HCT116 (cell line): ENCODE results near the gene CCBE1. TPM values are rescaled to one million over a fixed set of nuclear protein-coding genes. Genes with fewer than 3 reads are reported as not detected.
"Not testable (repeated sequence)": the region's sequence is repeated elsewhere in the genome, so short reads cannot be mapped to it uniquely, and the experiment has no call there.

Experiments
- ATAC-seq: fragments of 200-7000 bp; cut with Tn5 transposase; 2 replicates; pipeline ENCODE4 v1.9.1; 2020; ENCODE audit warnings: mild to moderate bottlenecking, moderate library complexity
- BruUV-seq: library from RNA; stranded (reverse); fragments of 400-500 nt; replicated peaks from 2 replicates; lab custom pipeline; 2021; lab: Mats Ljungman, UMichigan
- CTCF ChIA-PET: fragments of 300-600 bp; sonication (Branson Sonifier 250); formaldehyde crosslinking; loops from one replicate; lab custom pipeline; 2021; ENCODE audit warnings: antibody characterized with exemption; lab: Charles Lee
- POLR2A ChIA-PET: fragments of 300-600, 350-600 bp; sonication (Branson Sonifier 250); formaldehyde crosslinking; loops from one replicate; lab custom pipeline; 2021; ENCODE audit warnings: antibody characterized with exemption; lab: Charles Lee
- RAD21 ChIA-PET, 2 experiments: fragments of 300-600 bp; sonication (Branson Sonifier 250); formaldehyde crosslinking; loops; one replicate each; lab custom pipeline; 2023; ENCODE audit warnings: low total read pairs in 2 of 2; ENCODE audit not compliant: uncharacterized antibody in 2 of 2, unreplicated experiment in 2 of 2, low non-redundant PET in 1 of 2; lab: Charles Lee
- DNase-seq: peaks from one replicate; pipeline ENCODE4 v3.0.0-alpha.2; 2010; ENCODE audit warnings: low read depth, low spot score
- H2AFZ ChIP-seq: fragments of 200-600 bp; shearing (Covaris generic), sonication (generic); 2 replicates; pipeline ENCODE4 v1.6.1; 2017; ENCODE audit warnings: low read depth, mixed run types, mixed read lengths, antibody characterized with exemption, low read length; ENCODE audit not compliant: poor library complexity, severe bottlenecking
- H3K27ac ChIP-seq: 2 replicates; pipeline ENCODE4 v1.5.1; 2012; ENCODE audit warnings: low read depth, low read length
- H3K27me3 ChIP-seq: fragments of 200-600 bp; sonication (generic); 2 replicates; pipeline ENCODE4 v1.6.1; 2016; ENCODE audit warnings: mixed run types, low read length, mixed read lengths; ENCODE audit not compliant: insufficient read depth
- H3K36me3 ChIP-seq, 2 experiments: fragments of 200-500 bp in 1 of 2; fragments of 200-600 bp in 1 of 2; sonication (Bioruptor generic) in 1 of 2; sonication (generic) in 1 of 2; 2 replicates each; pipeline versions ENCODE4 v1.5.1 to v1.6.1; 2014 to 2016; ENCODE audit warnings: low read length in 2 of 2, inconsistent platforms in 1 of 2, mixed read lengths in 1 of 2, mixed run types in 1 of 2; ENCODE audit not compliant: insufficient read depth in 2 of 2, control insufficient read depth in 1 of 2
- H3K4me1 ChIP-seq, 2 experiments: fragments of 200-600 bp in 1 of 2; sonication (generic) in 1 of 2; 2 replicates each; pipeline versions ENCODE4 v1.5.1 to v1.6.1; 2012 to 2017; ENCODE audit warnings: low read length in 2 of 2, inconsistent platforms in 1 of 2, mild to moderate bottlenecking in 1 of 2, mixed read lengths in 1 of 2, mixed run types in 1 of 2, moderate library complexity in 1 of 2; ENCODE audit not compliant: insufficient read depth in 2 of 2, control insufficient read depth in 1 of 2
- H3K4me2 ChIP-seq: fragments of 200-600 bp; sonication (generic); 2 replicates; pipeline ENCODE4 v1.6.1; 2017; ENCODE audit warnings: mixed run types, low read length, mixed read lengths
- H3K4me3 ChIP-seq, 2 experiments: fragments of 200-600 bp in 1 of 2; sonication (generic) in 1 of 2; replicated peaks in 1 of 2; 2 replicates each; pipeline ENCODE4 v1.5.1; 2011 to 2016; ENCODE audit warnings: low read length in 2 of 2, control low read depth in 1 of 2, low read depth in 1 of 2, mild to moderate bottlenecking in 1 of 2, mixed read lengths in 1 of 2, mixed run types in 1 of 2
- H3K79me2 ChIP-seq: fragments of 200-600 bp; sonication (generic); 2 replicates; pipeline ENCODE4 v1.6.1; 2017; ENCODE audit warnings: mild to moderate bottlenecking, mixed run types, low read length, moderate library complexity, mixed read lengths; ENCODE audit not compliant: insufficient read depth
- H3K9ac ChIP-seq: fragments of 200-600 bp; sonication (generic); 2 replicates; pipeline ENCODE4 v1.6.1; 2016; ENCODE audit warnings: low read length, mixed read lengths
- H3K9me2 ChIP-seq: fragments of 200-600 bp; sonication (generic), shearing (Covaris generic); 2 replicates; pipeline ENCODE4 v1.6.1; 2017; ENCODE audit warnings: mixed run types, mild to moderate bottlenecking, moderate library complexity; ENCODE audit not compliant: insufficient read depth
- H3K9me3 ChIP-seq, 2 experiments: fragments of 200-500 bp in 1 of 2; fragments of 200-600 bp in 1 of 2; sonication (Bioruptor generic) in 1 of 2; sonication (generic) in 1 of 2; 2 replicates each; pipeline ENCODE4 v1.6.1; 2014 to 2017; ENCODE audit warnings: low read length in 2 of 2, mixed read lengths in 2 of 2, inconsistent platforms in 1 of 2, low read depth in 1 of 2, mild to moderate bottlenecking in 1 of 2, mixed run types in 1 of 2, moderate library complexity in 1 of 2; ENCODE audit not compliant: control insufficient read depth in 1 of 2, insufficient read depth in 1 of 2
- H4K20me1 ChIP-seq: fragments of 200-600 bp; sonication (generic), shearing (Covaris generic); 2 replicates; pipeline ENCODE4 v1.6.1; 2017; ENCODE audit warnings: mixed run types, mild to moderate bottlenecking, moderate library complexity; ENCODE audit not compliant: insufficient read depth
- CBX3 ChIP-seq: IDR thresholded peaks from 2 replicates; pipeline ENCODE4 v1.6.1; 2012; ENCODE audit warnings: low read depth
- CEBPB ChIP-seq: IDR thresholded peaks from 2 replicates; pipeline ENCODE4 v1.6.1; 2012; ENCODE audit warnings: low read depth
- EGR1 ChIP-seq: IDR thresholded peaks from 2 replicates; pipeline ENCODE4 v1.6.1; 2012; ENCODE audit warnings: low read depth
- ELF1 ChIP-seq: IDR thresholded peaks from 2 replicates; pipeline ENCODE4 v1.6.1; 2012; ENCODE audit warnings: low read depth, borderline replicate concordance
- EZH2 ChIP-seq: fragments of 200-600 bp; sonication (generic); IDR thresholded peaks from 2 replicates; pipeline ENCODE4 v1.6.1; 2017; ENCODE audit warnings: antibody characterized with exemption, mixed run types
- JUND ChIP-seq: IDR thresholded peaks from 2 replicates; pipeline ENCODE4 v1.6.1; 2012
- POLR2A ChIP-seq: IDR thresholded peaks from 2 replicates; pipeline ENCODE4 v1.7.0; 2011; ENCODE audit warnings: borderline replicate concordance; ENCODE audit not compliant: insufficient read depth, insufficient read length; ENCODE audit errors: extremely low read depth
- POLR2AphosphoS5 ChIP-seq: IDR thresholded peaks from 2 replicates; pipeline ENCODE4 v1.6.1; 2011; ENCODE audit warnings: mild to moderate bottlenecking, low read depth, low read length, moderate library complexity
- RAD21 ChIP-seq: IDR thresholded peaks from 2 replicates; pipeline ENCODE4 v1.6.1; 2012; ENCODE audit warnings: low read depth, mild to moderate bottlenecking
- SRF ChIP-seq: IDR thresholded peaks from 2 replicates; pipeline ENCODE4 v1.6.1; 2012; ENCODE audit warnings: low read depth
- TCF7L2 ChIP-seq: IDR thresholded peaks from 2 replicates; pipeline ENCODE4 v1.7.0; 2011; ENCODE audit warnings: borderline replicate concordance, inconsistent platforms; ENCODE audit not compliant: insufficient read depth, insufficient read length; ENCODE audit errors: extremely low read depth
- ZNF274 ChIP-seq: fragments of 200-500 bp; sonication (Bioruptor generic); IDR thresholded peaks from 2 replicates; pipeline ENCODE4 v1.6.1; 2014; ENCODE audit warnings: mild to moderate bottlenecking, low read depth, low read length, inconsistent platforms
- intact Hi-C: fragments of 100-400 bp; cut with micrococcal nuclease; formaldehyde crosslinking; loops from 2 replicates; pipeline ENCODE4 v1.10.0; 2022
- total RNA-seq: library from RNA; stranded (reverse); gene quantifications from one replicate; pipeline ENCODE4 v1.2.1, GENCODE V29; 2021; ENCODE audit not compliant: unreplicated experiment
- TF ChIP-seq, protein P1 (sequence below): IDR thresholded peaks from 2 replicates; pipeline ENCODE4 v1.6.1; 2012; ENCODE audit warnings: low read depth

Gene CCBE1
- total RNA-seq, 1 experiment from 2014 or later = 0.84 TPM

DNA sequence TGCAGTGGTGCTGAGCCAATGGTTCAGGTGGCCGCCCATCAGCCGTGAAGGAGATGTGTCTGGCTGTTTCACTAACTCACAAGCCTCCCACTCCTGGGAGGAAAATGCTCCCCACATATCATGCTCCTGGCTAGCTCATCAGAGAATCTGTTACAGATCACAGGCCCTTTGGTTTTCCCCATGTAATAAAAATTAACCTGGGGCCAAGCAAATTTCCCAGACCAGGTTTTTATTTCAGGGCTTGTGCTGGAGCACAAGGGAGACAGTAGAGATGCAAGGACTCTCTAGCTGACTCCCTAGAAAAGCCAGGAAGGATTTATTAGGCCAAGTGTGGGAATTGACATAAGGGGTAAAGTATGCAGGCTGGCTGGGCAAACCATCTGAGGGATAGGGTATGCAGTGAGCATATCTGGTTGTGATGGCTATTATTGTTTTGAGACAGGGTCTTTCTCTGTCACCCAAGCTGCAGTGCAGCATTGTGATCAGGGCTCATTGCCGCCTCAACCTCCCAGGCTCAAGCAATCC is 40.6 kb upstream of the CCBE1 start (continued):
- TF ChIP-seq, protein P1, sequence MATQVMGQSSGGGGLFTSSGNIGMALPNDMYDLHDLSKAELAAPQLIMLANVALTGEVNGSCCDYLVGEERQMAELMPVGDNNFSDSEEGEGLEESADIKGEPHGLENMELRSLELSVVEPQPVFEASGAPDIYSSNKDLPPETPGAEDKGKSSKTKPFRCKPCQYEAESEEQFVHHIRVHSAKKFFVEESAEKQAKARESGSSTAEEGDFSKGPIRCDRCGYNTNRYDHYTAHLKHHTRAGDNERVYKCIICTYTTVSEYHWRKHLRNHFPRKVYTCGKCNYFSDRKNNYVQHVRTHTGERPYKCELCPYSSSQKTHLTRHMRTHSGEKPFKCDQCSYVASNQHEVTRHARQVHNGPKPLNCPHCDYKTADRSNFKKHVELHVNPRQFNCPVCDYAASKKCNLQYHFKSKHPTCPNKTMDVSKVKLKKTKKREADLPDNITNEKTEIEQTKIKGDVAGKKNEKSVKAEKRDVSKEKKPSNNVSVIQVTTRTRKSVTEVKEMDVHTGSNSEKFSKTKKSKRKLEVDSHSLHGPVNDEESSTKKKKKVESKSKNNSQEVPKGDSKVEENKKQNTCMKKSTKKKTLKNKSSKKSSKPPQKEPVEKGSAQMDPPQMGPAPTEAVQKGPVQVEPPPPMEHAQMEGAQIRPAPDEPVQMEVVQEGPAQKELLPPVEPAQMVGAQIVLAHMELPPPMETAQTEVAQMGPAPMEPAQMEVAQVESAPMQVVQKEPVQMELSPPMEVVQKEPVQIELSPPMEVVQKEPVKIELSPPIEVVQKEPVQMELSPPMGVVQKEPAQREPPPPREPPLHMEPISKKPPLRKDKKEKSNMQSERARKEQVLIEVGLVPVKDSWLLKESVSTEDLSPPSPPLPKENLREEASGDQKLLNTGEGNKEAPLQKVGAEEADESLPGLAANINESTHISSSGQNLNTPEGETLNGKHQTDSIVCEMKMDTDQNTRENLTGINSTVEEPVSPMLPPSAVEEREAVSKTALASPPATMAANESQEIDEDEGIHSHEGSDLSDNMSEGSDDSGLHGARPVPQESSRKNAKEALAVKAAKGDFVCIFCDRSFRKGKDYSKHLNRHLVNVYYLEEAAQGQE = no peak

DNA sequence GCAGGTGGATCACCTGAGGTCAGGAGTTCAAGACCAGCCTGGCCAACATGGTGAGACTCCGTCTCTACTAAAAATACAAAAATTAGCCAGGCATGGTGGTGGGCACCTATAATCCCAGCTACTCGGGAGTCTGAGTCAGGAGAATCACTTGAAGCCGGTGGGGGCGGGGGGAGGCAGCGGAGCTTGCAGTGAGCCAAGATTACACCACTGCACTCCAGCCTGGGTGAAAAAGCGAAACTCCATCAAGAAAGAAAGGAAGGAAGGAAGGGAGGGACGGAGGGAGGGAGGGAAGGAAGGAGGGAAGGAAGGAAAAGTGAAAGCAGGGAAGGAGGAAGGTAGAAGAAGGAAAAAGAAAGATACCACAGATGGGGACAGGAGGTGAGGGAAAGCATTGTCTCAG is 40.1 kb upstream of the CCBE1 start:
- H3K4me1 ChIP-seq, H3K9me3 ChIP-seq, H3K9ac ChIP-seq, H3K36me3 ChIP-seq, CTCF ChIA-PET, H4K20me1 ChIP-seq, ATAC-seq, intact Hi-C loops, H2AFZ ChIP-seq, H3K79me2 ChIP-seq, H3K4me2 ChIP-seq, H3K27ac ChIP-seq, BruUV-seq, DNase-seq, RAD21 ChIA-PET, POLR2A ChIA-PET, H3K27me3 ChIP-seq, H3K9me2 ChIP-seq, H3K4me3 ChIP-seq: not testable (repeated sequence)

DNA sequence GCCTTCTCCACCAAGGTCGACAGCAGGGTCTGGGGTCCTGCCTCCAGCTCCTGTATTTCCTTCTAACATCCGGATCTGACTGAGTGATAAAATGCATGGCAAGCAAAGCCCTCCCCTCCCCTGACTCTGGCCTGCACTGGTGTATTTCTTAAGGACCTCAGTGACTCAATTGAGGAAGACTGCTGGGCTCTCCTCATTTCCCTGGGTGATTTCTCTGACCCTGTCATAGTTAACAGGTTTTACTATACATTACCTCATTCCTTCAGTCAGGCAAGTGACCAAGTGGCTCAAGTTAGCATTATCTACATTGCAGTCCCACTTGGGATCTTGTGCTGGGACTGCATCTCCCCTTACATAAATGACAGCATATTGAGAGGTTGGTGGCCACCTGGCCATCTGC is 38.8 kb upstream of the CCBE1 start:
- CTCF ChIA-PET = no interaction called here
- no peak for TF ChIP-seq ELF1
- TF ChIP-seq EGR1 = no peak
- no peak for TF ChIP-seq JUND
- no peak for TF ChIP-seq CBX3
- TF ChIP-seq TCF7L2 = no peak
- TF ChIP-seq RAD21 = no peak
- TF ChIP-seq POLR2A = no peak
- no peak for TF ChIP-seq SRF
- TF ChIP-seq CEBPB = no peak
- TF ChIP-seq ZNF274 = no peak
- TF ChIP-seq, protein P1 = no peak
- no peak for TF ChIP-seq POLR2AphosphoS5
- TF ChIP-seq EZH2 = no peak

More for the DNA sequence above, 38.8 kb upstream of the CCBE1 start:
- DNase-seq (no peak), ATAC-seq (no peak)
- ChIA-PET POLR2A (no interaction called here), RAD21 (no interaction called here)
- H3K36me3 ChIP-seq = no peaks in the 10 kb centered on the region
- no peak overlapping the region for H3K4me2 ChIP-seq
- no peak overlapping the region for H3K27ac ChIP-seq
- intact Hi-C loops = no loop called here
- H4K20me1 ChIP-seq = no peaks in the 10 kb centered on the region
- H3K9me3 ChIP-seq = no peaks in the 10 kb centered on the region
- H3K4me1 ChIP-seq = no peaks in the 10 kb centered on the region
- H3K4me3 ChIP-seq = no peak overlapping the region
- no TSS peak for BruUV-seq
- no peaks in the 10 kb centered on the region for H3K79me2 ChIP-seq
- H2AFZ ChIP-seq = no peak overlapping the region
- no peaks in the 10 kb centered on the region for H3K27me3 ChIP-seq
- no peak overlapping the region for H3K9ac ChIP-seq
- no peaks in the 10 kb centered on the region for H3K9me2 ChIP-seq
